Loucy (cell line): ENCODE measurements around the gene MZB1.

Source experiments
- H2AFZ ChIP-seq: fragments of 200-600 bp; sonication (generic); 2 replicates; pipeline ENCODE4 v1.6.0; 2016; ENCODE audit warnings: antibody characterized with exemption, mild to moderate bottlenecking, low read length, moderate library complexity
- H3F3A ChIP-seq: fragments of 200-600 bp; 2 replicates; pipeline ENCODE4 v1.6.0; 2016; ENCODE audit warnings: antibody characterized with exemption, low read depth, mild to moderate bottlenecking
- H3K27me3 ChIP-seq: fragments of 200-600 bp; sonication (generic); 2 replicates; pipeline ENCODE4 v1.6.1; 2014; ENCODE audit warnings: low read length, mild to moderate bottlenecking; ENCODE audit not compliant: insufficient read depth, poor library complexity, severe bottlenecking
- H3K36me3 ChIP-seq: fragments of 200-600 bp; sonication (generic); 2 replicates; pipeline ENCODE4 v1.6.1; 2016; ENCODE audit warnings: low read length; ENCODE audit not compliant: insufficient read depth
- H3K4me1 ChIP-seq: fragments of 200-600 bp; sonication (generic); 2 replicates; pipeline ENCODE4 v1.5.1; 2014; ENCODE audit warnings: low read length, mild to moderate bottlenecking; ENCODE audit not compliant: insufficient read depth, poor library complexity, severe bottlenecking
- H3K4me2 ChIP-seq: fragments of 200-600 bp; sonication (generic); 2 replicates; pipeline ENCODE4 v1.6.0; 2014; ENCODE audit warnings: antibody characterized with exemption, low read length, low read depth, mild to moderate bottlenecking; ENCODE audit not compliant: poor library complexity, severe bottlenecking
- H3K4me3 ChIP-seq: fragments of 200-600 bp; sonication (generic); 2 replicates; pipeline ENCODE4 v1.5.1; 2014; ENCODE audit warnings: low read length, mild to moderate bottlenecking, mixed read lengths; ENCODE audit not compliant: poor library complexity, severe bottlenecking
- H3K79me2 ChIP-seq: fragments of 200-600 bp; sonication (generic); 2 replicates; pipeline ENCODE4 v1.6.1; 2014; ENCODE audit warnings: low read length; ENCODE audit not compliant: insufficient read depth
- H3K9ac ChIP-seq: fragments of 200-600 bp; sonication (generic); 2 replicates; pipeline ENCODE4 v1.6.0; 2014; ENCODE audit warnings: mild to moderate bottlenecking, low read depth, low read length, moderate library complexity; ENCODE audit not compliant: poor library complexity, severe bottlenecking
- H3K9me2 ChIP-seq: fragments of 200-600 bp; sonication (generic); replicated peaks from 2 replicates; pipeline ENCODE4 v1.6.1; 2016; ENCODE audit warnings: low read depth, low read length, mixed read lengths
- H3K9me3 ChIP-seq: fragments of 200-600 bp; sonication (generic); 2 replicates; pipeline ENCODE4 v1.6.1; 2014; ENCODE audit warnings: mild to moderate bottlenecking, antibody characterized with exemption, low read length, low read depth; ENCODE audit not compliant: insufficient read depth
- H4K20me1 ChIP-seq: fragments of 200-600 bp; sonication (generic); 2 replicates; pipeline ENCODE4 v1.6.0; 2014; ENCODE audit warnings: antibody characterized with exemption, low read length, mild to moderate bottlenecking; ENCODE audit not compliant: insufficient read depth, poor library complexity, severe bottlenecking
- EZH2phosphoT487 ChIP-seq: fragments of 200-600 bp; IDR thresholded peaks from 2 replicates; pipeline ENCODE4 v1.6.1; 2018; ENCODE audit warnings: antibody characterized with exemption, mild to moderate bottlenecking, moderate library complexity, borderline replicate concordance
- TF ChIP-seq, protein P1 (sequence below): fragments of 200-600 bp; sonication (generic); conservative IDR thresholded peaks from 2 replicates; pipeline ENCODE4 v1.5.1; 2014; ENCODE audit warnings: mild to moderate bottlenecking, antibody characterized with exemption, low read length

The MZB1 gene

DNA sequence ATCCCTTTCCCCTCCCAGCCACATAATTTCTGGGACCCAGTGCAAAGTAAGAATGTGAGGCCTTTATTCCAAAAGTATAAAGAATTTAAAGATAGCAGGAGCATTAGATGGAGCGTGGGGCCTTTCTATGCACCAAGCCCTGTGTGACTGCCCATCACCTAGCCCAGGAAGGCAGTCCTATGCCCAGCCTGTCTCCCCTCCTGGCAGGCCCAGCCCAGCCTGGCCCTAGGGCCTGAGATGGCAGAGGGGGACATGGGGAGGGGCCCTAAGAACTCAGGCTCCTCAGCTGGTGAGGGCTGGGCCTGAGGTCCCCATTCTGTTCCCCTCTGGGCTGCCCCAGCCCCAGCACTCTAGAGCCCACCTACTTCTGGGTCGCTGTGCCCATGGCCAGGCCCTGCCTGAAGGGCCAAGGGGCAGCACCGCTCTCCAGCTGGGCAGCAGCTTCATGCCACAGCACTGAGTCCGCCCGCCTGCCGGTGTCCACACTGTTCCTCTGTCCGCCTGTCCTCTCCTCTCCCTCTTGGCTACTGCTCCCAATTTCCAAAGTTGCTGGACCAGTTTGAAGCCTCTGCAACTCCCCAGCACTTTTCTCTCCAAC, 5.6 kb downstream of the MZB1 start:
- peaks cover 3% of the 10 kb centered on the region; the same call in 1 of the 2 replicates for H3F3A ChIP-seq
- H2AFZ ChIP-seq: no peak overlapping the region
- peaks cover 3% of the 10 kb centered on the region; the same call in 1 of the 2 replicates for H3K36me3 ChIP-seq
- peaks cover 48% of the 10 kb centered on the region for H3K79me2 ChIP-seq
- peaks cover 41% of the 10 kb centered on the region for H4K20me1 ChIP-seq
- no peak overlapping the region for H3K4me3 ChIP-seq
- H3K4me2 ChIP-seq: peak overlapping the region; percentile 87
- peak overlapping the region; percentile 99 for H3K9ac ChIP-seq
- peaks cover 56% of the 10 kb centered on the region for H3K4me1 ChIP-seq
- TF ChIP-seq, protein P1, sequence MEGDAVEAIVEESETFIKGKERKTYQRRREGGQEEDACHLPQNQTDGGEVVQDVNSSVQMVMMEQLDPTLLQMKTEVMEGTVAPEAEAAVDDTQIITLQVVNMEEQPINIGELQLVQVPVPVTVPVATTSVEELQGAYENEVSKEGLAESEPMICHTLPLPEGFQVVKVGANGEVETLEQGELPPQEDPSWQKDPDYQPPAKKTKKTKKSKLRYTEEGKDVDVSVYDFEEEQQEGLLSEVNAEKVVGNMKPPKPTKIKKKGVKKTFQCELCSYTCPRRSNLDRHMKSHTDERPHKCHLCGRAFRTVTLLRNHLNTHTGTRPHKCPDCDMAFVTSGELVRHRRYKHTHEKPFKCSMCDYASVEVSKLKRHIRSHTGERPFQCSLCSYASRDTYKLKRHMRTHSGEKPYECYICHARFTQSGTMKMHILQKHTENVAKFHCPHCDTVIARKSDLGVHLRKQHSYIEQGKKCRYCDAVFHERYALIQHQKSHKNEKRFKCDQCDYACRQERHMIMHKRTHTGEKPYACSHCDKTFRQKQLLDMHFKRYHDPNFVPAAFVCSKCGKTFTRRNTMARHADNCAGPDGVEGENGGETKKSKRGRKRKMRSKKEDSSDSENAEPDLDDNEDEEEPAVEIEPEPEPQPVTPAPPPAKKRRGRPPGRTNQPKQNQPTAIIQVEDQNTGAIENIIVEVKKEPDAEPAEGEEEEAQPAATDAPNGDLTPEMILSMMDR: no peak
- H3K27me3 ChIP-seq: peaks cover 3% of the 10 kb centered on the region
- H3K9me3 ChIP-seq: no peaks in the 10 kb centered on the region
- H3K9me2 ChIP-seq: no peaks in the 10 kb centered on the region

DNA sequence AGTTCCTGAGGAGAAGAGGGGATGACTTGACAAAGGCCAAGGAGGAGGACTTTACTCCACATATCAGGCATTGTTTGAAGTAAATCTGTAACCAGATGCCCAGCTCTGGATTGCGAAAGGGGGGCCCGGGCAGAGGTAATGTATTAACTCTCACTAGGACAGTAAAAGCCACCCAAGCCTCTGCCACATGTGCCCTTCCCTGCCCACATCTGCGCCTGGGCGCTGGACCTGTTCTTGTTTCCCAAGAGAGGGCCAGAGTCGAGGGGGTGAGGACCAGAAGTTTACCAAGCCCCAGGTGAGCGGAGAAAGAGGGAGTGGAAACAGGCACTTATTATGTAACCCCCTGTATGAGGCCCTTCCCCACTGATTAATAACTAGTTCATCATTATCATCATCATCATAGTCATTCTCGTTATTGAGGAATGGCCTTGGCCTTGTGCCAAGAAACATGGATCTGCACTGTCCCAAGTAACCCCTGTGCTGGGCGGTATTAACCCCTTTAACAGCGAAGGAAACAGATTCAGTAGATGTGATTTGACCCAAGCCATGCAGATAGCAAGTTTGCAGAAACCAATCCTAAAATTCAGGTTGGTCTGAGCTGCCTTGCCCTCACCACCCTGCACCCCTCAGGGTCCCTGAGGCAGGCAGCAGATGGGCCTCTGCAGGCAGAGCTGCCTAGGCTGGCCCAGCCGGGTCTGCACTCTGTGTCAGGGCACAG, 6.3 kb downstream of the MZB1 start, which contains the start of gene SLC23A1:
TSS of gene SLC23A1 (minus strand) at position 23 of the 718 bp plus-strand sequence. CDS start 44 bp downstream, outside the sequence.
- H3K4me2 ChIP-seq: peak within 1 kb of the TSS; percentile 87
- peaks cover 3% of the 10 kb centered on the region; the same call in 1 of the 2 replicates for H3K36me3 ChIP-seq
- no peak within 1 kb of the TSS for H2AFZ ChIP-seq
- H3K9ac ChIP-seq: peak within 1 kb of the TSS; percentile 99
- H3K4me1 ChIP-seq: peaks cover 56% of the 10 kb centered on the region
- TF ChIP-seq, protein P1: no peak
- TF ChIP-seq EZH2phosphoT487: no peak
- H3K9me3 ChIP-seq: no peaks in the 10 kb centered on the region
- no peaks in the 10 kb centered on the region for H3K9me2 ChIP-seq
- no peak within 1 kb of the TSS for H3K4me3 ChIP-seq
- peaks cover 41% of the 10 kb centered on the region for H4K20me1 ChIP-seq
- peaks cover 3% of the 10 kb centered on the region; the same call in 1 of the 2 replicates for H3F3A ChIP-seq
- H3K79me2 ChIP-seq: peaks cover 44% of the 10 kb centered on the region
- H3K27me3 ChIP-seq: no peaks in the 10 kb centered on the region

DNA sequence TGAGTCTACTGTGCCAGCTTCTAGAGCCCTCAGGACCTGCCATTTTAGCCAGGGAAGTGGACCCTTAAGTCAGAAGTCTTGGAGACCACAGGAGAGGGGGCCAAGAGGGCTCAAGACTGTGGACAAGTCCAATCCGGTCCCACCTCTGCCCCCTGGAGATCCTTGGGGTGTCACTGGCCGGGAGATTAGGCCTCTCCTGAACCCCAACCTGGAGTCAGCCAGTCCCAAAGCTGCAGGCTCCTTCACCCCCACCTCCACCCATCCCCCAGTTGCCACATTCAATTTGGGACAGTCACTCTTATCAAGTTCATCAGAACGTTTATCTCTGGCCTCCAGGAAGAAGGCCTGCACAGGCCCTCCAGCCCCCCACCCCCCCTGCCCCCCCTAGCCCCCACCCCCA, 6.9 kb downstream of the MZB1 start:
- Histone ChIP-seq H3K4me3 (no peak overlapping the region), H3K4me1 (peaks cover 52% of the 10 kb centered on the region), H3K36me3 (peaks cover under 1% of the 10 kb centered on the region; the same call in 1 of the 2 replicates), H3K27me3 (no peaks in the 10 kb centered on the region), H3K9me2 (no peaks in the 10 kb centered on the region), H3F3A (peaks cover 1% of the 10 kb centered on the region; the same call in 1 of the 2 replicates), H3K4me2 (no peak overlapping the region), H3K9ac (no peak overlapping the region), H4K20me1 (peaks cover 37% of the 10 kb centered on the region), H3K79me2 (peaks cover 39% of the 10 kb centered on the region), H3K9me3 (no peaks in the 10 kb centered on the region), H2AFZ (no peak overlapping the region)
- TF ChIP-seq, protein P1: no peak
- TF ChIP-seq EZH2phosphoT487: no peak
